ENCODE results near the gene CADM1.

The CADM1 gene

DNA sequence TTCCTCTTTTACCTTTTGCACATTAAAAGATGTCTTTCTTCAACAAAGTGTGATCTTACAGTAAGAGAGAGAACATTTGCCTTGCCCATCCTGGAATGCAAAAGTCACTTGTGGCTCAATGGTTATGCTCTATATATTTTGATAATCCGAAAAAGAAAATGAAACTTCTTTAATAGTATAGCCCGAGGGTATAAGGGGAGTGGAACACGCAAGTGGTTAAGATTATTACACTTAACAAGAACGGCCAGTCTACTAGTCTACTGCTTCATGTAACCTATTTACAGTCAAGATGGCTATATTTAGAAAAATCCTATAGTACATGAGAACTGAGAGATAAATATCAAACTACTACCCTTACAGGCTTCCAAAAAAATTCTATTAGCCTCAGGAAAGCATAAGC is 86.1 kb downstream of the CADM1 start:
- no peak for DNase-seq (ENCODE audit: low read depth)
- Histone ChIP-seq H3K4me1 (ENCODE audit: control insufficient read depth, insufficient read depth, low read length) (no peaks in the 10 kb centered on the region), H3K36me3 (ENCODE audit: control insufficient read depth, insufficient read depth, low read length, severe bottlenecking) (no peaks in the 10 kb centered on the region), H3K27me3 (replicated peaks; ENCODE audit: control insufficient read depth, insufficient read depth, low read length) (peaks cover 11% of the 10 kb centered on the region), H3K9ac (ENCODE audit: low read length) (no peak overlapping the region), H3K4me3 (ENCODE audit: low read length) (no peak overlapping the region), H3K9me3 (ENCODE audit: control insufficient read depth, low read length) (no peaks in the 10 kb centered on the region)

- Histone ChIP-seq H3K4me3 (ENCODE audit: low read length) (no peak overlapping the region), H3K9me3 (ENCODE audit: control insufficient read depth, low read length) (no peaks in the 10 kb centered on the region), H3K9ac (ENCODE audit: low read length) (no peak overlapping the region), H3K4me1 (ENCODE audit: control insufficient read depth, insufficient read depth, low read length) (peaks cover 13% of the 10 kb centered on the region), H3K27me3 (replicated peaks; ENCODE audit: control insufficient read depth, insufficient read depth, low read length) (no peaks in the 10 kb centered on the region), H3K36me3 (ENCODE audit: control insufficient read depth, insufficient read depth, low read length, severe bottlenecking) (no peaks in the 10 kb centered on the region)
- no peak for DNase-seq (ENCODE audit: low read depth)
Measured at GRCh38 chr11:115411120-115411519, 93.1 kb downstream of the CADM1 start.

DNA sequence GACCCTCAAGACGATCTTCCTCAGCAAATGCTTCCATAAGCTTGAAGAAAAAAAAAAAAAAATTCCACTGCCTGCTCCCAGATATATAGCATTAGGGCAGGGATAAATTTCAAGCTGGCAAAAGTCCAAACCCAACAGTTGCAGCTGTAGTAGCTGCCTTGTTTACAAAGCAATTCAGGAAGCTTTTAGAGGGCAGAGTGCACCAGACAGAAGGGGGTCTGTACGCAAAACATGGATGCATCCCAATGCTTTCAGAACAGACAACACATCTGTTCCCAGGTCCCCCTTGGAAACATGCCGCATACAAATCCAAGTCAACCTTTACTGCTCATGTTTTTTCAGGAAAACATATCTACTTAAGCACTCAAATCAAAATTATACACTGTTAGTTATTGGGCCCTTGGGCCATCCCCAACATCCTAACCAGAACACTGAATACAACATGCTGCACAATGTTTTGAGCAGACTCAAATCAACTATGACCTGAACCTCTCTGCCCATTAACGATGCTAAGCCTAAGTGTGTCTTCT is 94.5 kb downstream of the CADM1 start:
- no peaks in the 10 kb centered on the region for H3K9me3 ChIP-seq (ENCODE audit: control insufficient read depth, low read length)
- no peak overlapping the region for H3K4me3 ChIP-seq (ENCODE audit: low read length)
- peaks cover 13% of the 10 kb centered on the region for H3K4me1 ChIP-seq (ENCODE audit: control insufficient read depth, insufficient read depth, low read length)
- no peaks in the 10 kb centered on the region for H3K27me3 ChIP-seq (replicated peaks; ENCODE audit: control insufficient read depth, insufficient read depth, low read length)
- no peak overlapping the region for H3K9ac ChIP-seq (ENCODE audit: low read length)
- H3K36me3 ChIP-seq (ENCODE audit: control insufficient read depth, insufficient read depth, low read length, severe bottlenecking) = no peaks in the 10 kb centered on the region
- DNase-seq (ENCODE audit: low read depth) = no peak

DNA sequence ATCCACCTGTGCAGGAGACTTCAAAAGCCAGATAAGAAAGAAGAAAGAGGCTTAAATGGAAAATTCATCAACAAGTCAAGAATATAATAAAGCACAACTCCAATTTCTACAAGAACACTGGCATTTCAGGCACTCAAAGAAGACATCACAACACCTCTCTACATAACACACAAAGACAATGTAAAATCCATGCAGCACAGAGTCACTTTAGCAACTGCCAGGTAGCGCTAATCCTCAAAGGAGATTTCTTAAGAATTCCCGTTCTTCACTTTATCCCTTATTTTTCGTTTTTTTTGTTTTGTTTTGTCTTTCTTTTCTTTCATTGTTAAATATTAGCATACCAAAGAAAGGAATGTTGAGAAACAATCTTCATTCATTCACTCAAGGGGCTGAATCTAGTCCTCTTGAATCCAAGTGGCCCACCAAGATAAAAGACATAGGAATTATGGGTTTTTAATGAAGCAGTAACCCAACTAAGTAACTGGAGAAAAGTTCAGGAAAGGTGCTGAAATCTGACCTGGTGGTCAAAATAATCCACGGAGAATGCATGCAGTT is 95.0 kb downstream of the CADM1 start:
- Histone ChIP-seq H3K9ac (ENCODE audit: low read length) (no peak overlapping the region), H3K4me1 (ENCODE audit: control insufficient read depth, insufficient read depth, low read length) (peaks cover 13% of the 10 kb centered on the region), H3K4me3 (ENCODE audit: low read length) (no peak overlapping the region), H3K9me3 (ENCODE audit: control insufficient read depth, low read length) (no peaks in the 10 kb centered on the region), H3K36me3 (ENCODE audit: control insufficient read depth, insufficient read depth, low read length, severe bottlenecking) (no peaks in the 10 kb centered on the region), H3K27me3 (replicated peaks; ENCODE audit: control insufficient read depth, insufficient read depth, low read length) (no peaks in the 10 kb centered on the region)
- DNase-seq (ENCODE audit: low read depth) = no peak

GRCh38 chr11:115408036-115408921 is 95.9 kb downstream of the CADM1 start:
- Histone ChIP-seq H3K36me3 (ENCODE audit: control insufficient read depth, insufficient read depth, low read length, severe bottlenecking) (no peaks in the 10 kb centered on the region), H3K27me3 (replicated peaks; ENCODE audit: control insufficient read depth, insufficient read depth, low read length) (peaks cover under 1% of the 10 kb centered on the region), H3K4me3 (ENCODE audit: low read length) (no peak overlapping the region), H3K9ac (ENCODE audit: low read length) (no peak overlapping the region), H3K4me1 (ENCODE audit: control insufficient read depth, insufficient read depth, low read length) (peaks cover 13% of the 10 kb centered on the region), H3K9me3 (ENCODE audit: control insufficient read depth, low read length) (no peaks in the 10 kb centered on the region)
- DNase-seq (ENCODE audit: low read depth) = no peak

GRCh38 chr11:115407496-115407895 is 96.7 kb downstream of the CADM1 start:
- Histone ChIP-seq H3K9ac (ENCODE audit: low read length) (no peak overlapping the region), H3K36me3 (ENCODE audit: control insufficient read depth, insufficient read depth, low read length, severe bottlenecking) (no peaks in the 10 kb centered on the region), H3K9me3 (ENCODE audit: control insufficient read depth, low read length) (no peaks in the 10 kb centered on the region), H3K27me3 (replicated peaks; ENCODE audit: control insufficient read depth, insufficient read depth, low read length) (peaks cover 8% of the 10 kb centered on the region), H3K4me3 (ENCODE audit: low read length) (no peak overlapping the region), H3K4me1 (ENCODE audit: control insufficient read depth, insufficient read depth, low read length) (peaks cover 13% of the 10 kb centered on the region)
- DNase-seq (ENCODE audit: low read depth) = no peak

- H3K4me3 ChIP-seq (ENCODE audit: low read length) = no peak overlapping the region
- no peak overlapping the region for H3K9ac ChIP-seq (ENCODE audit: low read length)
- no peaks in the 10 kb centered on the region for H3K9me3 ChIP-seq (ENCODE audit: control insufficient read depth, low read length)
- no peaks in the 10 kb centered on the region for H3K36me3 ChIP-seq (ENCODE audit: control insufficient read depth, insufficient read depth, low read length, severe bottlenecking)
- H3K4me1 ChIP-seq (ENCODE audit: control insufficient read depth, insufficient read depth, low read length) = peaks cover 13% of the 10 kb centered on the region
- no peak for DNase-seq (ENCODE audit: low read depth)
- peaks cover 8% of the 10 kb centered on the region for H3K27me3 ChIP-seq (replicated peaks; ENCODE audit: control insufficient read depth, insufficient read depth, low read length)
Measured at GRCh38 chr11:115406404-115406803, 97.8 kb downstream of the CADM1 start.

GRCh38 chr11:115398333-115399080 is 105.7 kb downstream of the CADM1 start:
- H3K9me3 ChIP-seq (ENCODE audit: control insufficient read depth, low read length) = no peaks in the 10 kb centered on the region
- no peaks in the 10 kb centered on the region for H3K36me3 ChIP-seq (ENCODE audit: control insufficient read depth, insufficient read depth, low read length, severe bottlenecking)
- H3K4me3 ChIP-seq (ENCODE audit: low read length) = no peak overlapping the region
- peaks cover 8% of the 10 kb centered on the region for H3K27me3 ChIP-seq (replicated peaks; ENCODE audit: control insufficient read depth, insufficient read depth, low read length)
- H3K4me1 ChIP-seq (ENCODE audit: control insufficient read depth, insufficient read depth, low read length) = no peaks in the 10 kb centered on the region
- no peak for DNase-seq (ENCODE audit: low read depth)
- H3K9ac ChIP-seq (ENCODE audit: low read length) = no peak overlapping the region

- no peaks in the 10 kb centered on the region for H3K27me3 ChIP-seq (replicated peaks; ENCODE audit: control insufficient read depth, insufficient read depth, low read length)
- H3K4me1 ChIP-seq (ENCODE audit: control insufficient read depth, insufficient read depth, low read length) = no peaks in the 10 kb centered on the region
- H3K4me3 ChIP-seq (ENCODE audit: low read length) = no peak overlapping the region
- H3K9me3 ChIP-seq (ENCODE audit: control insufficient read depth, low read length) = no peaks in the 10 kb centered on the region
- H3K9ac ChIP-seq (ENCODE audit: low read length) = no peak overlapping the region
- no peak for DNase-seq (ENCODE audit: low read depth)
- no peaks in the 10 kb centered on the region for H3K36me3 ChIP-seq (ENCODE audit: control insufficient read depth, insufficient read depth, low read length, severe bottlenecking)
Measured at GRCh38 chr11:115396533-115396932, 107.7 kb downstream of the CADM1 start.

DNA sequence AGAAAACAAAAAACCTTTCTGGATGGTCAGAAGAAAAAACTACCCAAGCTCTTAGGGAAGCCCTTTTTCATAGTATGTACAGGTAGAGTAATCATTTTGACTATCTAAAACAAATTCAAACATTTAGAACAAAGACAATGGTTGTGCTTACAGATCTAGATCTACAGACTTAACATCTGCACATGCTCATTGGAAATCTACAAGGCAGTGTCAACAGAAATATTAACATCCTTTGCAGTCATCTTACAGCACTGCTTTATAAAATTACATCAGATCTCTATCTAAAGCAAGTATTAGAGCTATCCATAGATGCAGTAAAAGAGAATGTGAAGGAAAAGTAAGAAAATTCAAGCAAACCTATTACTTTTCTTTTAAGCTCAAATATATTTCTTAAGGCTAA is 110.3 kb downstream of the CADM1 start:
- H3K9ac ChIP-seq (ENCODE audit: low read length) = no peak overlapping the region
- no peak overlapping the region for H3K4me3 ChIP-seq (ENCODE audit: low read length)
- no peaks in the 10 kb centered on the region for H3K36me3 ChIP-seq (ENCODE audit: control insufficient read depth, insufficient read depth, low read length, severe bottlenecking)
- H3K27me3 ChIP-seq (replicated peaks; ENCODE audit: control insufficient read depth, insufficient read depth, low read length) = no peaks in the 10 kb centered on the region
- H3K4me1 ChIP-seq (ENCODE audit: control insufficient read depth, insufficient read depth, low read length) = no peaks in the 10 kb centered on the region
- H3K9me3 ChIP-seq (ENCODE audit: control insufficient read depth, low read length) = no peaks in the 10 kb centered on the region
- DNase-seq (ENCODE audit: low read depth) = no peak

- peaks cover 5% of the 10 kb centered on the region for H3K27me3 ChIP-seq (replicated peaks; ENCODE audit: control insufficient read depth, insufficient read depth, low read length)
- no peak for DNase-seq (ENCODE audit: low read depth)
- H3K36me3 ChIP-seq (ENCODE audit: control insufficient read depth, insufficient read depth, low read length, severe bottlenecking) = no peaks in the 10 kb centered on the region
- H3K4me1 ChIP-seq (ENCODE audit: control insufficient read depth, insufficient read depth, low read length) = no peaks in the 10 kb centered on the region
- H3K4me3 ChIP-seq (ENCODE audit: low read length) = no peak overlapping the region
- no peak overlapping the region for H3K9ac ChIP-seq (ENCODE audit: low read length)
- H3K9me3 ChIP-seq (ENCODE audit: control insufficient read depth, low read length) = no peaks in the 10 kb centered on the region
Measured at GRCh38 chr11:115391598-115391997, 112.6 kb downstream of the CADM1 start.

Data from adipocyte (in vitro differentiated cells).